IPS-15b (cell line): ENCODE data around the gene FBRSL1.

ENCODE experiments used
- H3K27me3 ChIP-seq: one replicate; pipeline ENCODE4 v1.6.1; 2013; ENCODE audit warnings: low read length; ENCODE audit not compliant: control insufficient read depth, insufficient read depth
- H3K36me3 ChIP-seq: one replicate; pipeline ENCODE4 v1.6.1; 2013; ENCODE audit warnings: low read length; ENCODE audit not compliant: control insufficient read depth, insufficient read depth
- H3K4me1 ChIP-seq: one replicate; pipeline ENCODE4 v1.6.1; 2013; ENCODE audit warnings: mild to moderate bottlenecking, low read length; ENCODE audit not compliant: control insufficient read depth, insufficient read depth
- H3K4me3 ChIP-seq: one replicate; pipeline ENCODE4 v1.5.1; 2013; ENCODE audit warnings: low read depth, low read length
- H3K9ac ChIP-seq: one replicate; pipeline ENCODE4 v1.6.1; 2013; ENCODE audit warnings: low read depth, mild to moderate bottlenecking, low read length
- H3K9me3 ChIP-seq: one replicate; pipeline ENCODE4 v1.6.1; 2013; ENCODE audit warnings: mild to moderate bottlenecking, low read length; ENCODE audit not compliant: control insufficient read depth, insufficient read depth

FBRSL1 gene

GRCh38 chr12:132558042-132558856 is 68.3 kb downstream of the FBRSL1 start:
- Histone ChIP-seq H3K9ac (no peak overlapping the region), H3K9me3 (no peaks in the 10 kb centered on the region), H3K27me3 (peaks cover 14% of the 10 kb centered on the region), H3K4me3 (no peak overlapping the region), H3K4me1 (no peaks in the 10 kb centered on the region), H3K36me3 (no peaks in the 10 kb centered on the region)

- no peaks in the 10 kb centered on the region for H3K9me3 ChIP-seq
- peaks cover 10% of the 10 kb centered on the region for H3K27me3 ChIP-seq
- no peaks in the 10 kb centered on the region for H3K4me1 ChIP-seq
- H3K9ac ChIP-seq = no peak overlapping the region
- peak overlapping the region; percentile 59 for H3K4me3 ChIP-seq
- no peaks in the 10 kb centered on the region for H3K36me3 ChIP-seq
These were observed 69.1 kb downstream of the FBRSL1 start for GRCh38 chr12:132558861-132559623.

GRCh38 chr12:132559652-132560363 is 69.9 kb downstream of the FBRSL1 start:
- Histone ChIP-seq H3K36me3 (no peaks in the 10 kb centered on the region), H3K27me3 (peaks cover 10% of the 10 kb centered on the region), H3K9me3 (no peaks in the 10 kb centered on the region), H3K4me3 (peak overlapping the region; percentile 78), H3K9ac (peak overlapping the region; percentile 47), H3K4me1 (no peaks in the 10 kb centered on the region)

- Histone ChIP-seq H3K9ac (peak overlapping the region; percentile 47), H3K27me3 (peaks cover 8% of the 10 kb centered on the region), H3K9me3 (no peaks in the 10 kb centered on the region), H3K4me1 (no peaks in the 10 kb centered on the region), H3K4me3 (peak overlapping the region; percentile 78), H3K36me3 (no peaks in the 10 kb centered on the region)
These were observed 70.3 kb downstream of the FBRSL1 start for GRCh38 chr12:132560364-132560613.

GRCh38 chr12:132560614-132561426 is 70.9 kb downstream of the FBRSL1 start:
- Histone ChIP-seq H3K4me3 (peak overlapping the region; percentile 78), H3K36me3 (no peaks in the 10 kb centered on the region), H3K27me3 (peaks cover 5% of the 10 kb centered on the region), H3K4me1 (no peaks in the 10 kb centered on the region), H3K9me3 (no peaks in the 10 kb centered on the region), H3K9ac (peak overlapping the region; percentile 85)
